T1000 (cell line): Measurements from ENCODE around the gene ACSL5.

Experiments used
- DNase-seq: peaks from one replicate; lab custom pipeline; 2025; ENCODE audit warnings: mixed read lengths; lab: John Stamatoyannopoulos, UW

The ACSL5 gene

GRCh38 chr10:112407696-112408095, 33.8 kb downstream of the ACSL5 start:
- DNase-seq: no peak

GRCh38 chr10:112409299-112409698, 35.4 kb downstream of the ACSL5 start:
- DNase-seq: no peak

- DNase-seq: no peak
These were observed 35.8 kb downstream of the ACSL5 start for GRCh38 chr10:112409755-112410154.

- no peak for DNase-seq
These were observed 38.8 kb downstream of the ACSL5 start for GRCh38 chr10:112412696-112413095.

GRCh38 chr10:112421731-112422130, 47.8 kb downstream of the ACSL5 start:
- DNase-seq: no peak

GRCh38 chr10:112424651-112425050, 50.7 kb downstream of the ACSL5 start:
- no peak for DNase-seq

GRCh38 chr10:112426111-112426510, 52.2 kb downstream of the ACSL5 start:
- no peak for DNase-seq

- DNase-seq: no peak
These were observed 55.2 kb downstream of the ACSL5 start for GRCh38 chr10:112429147-112429546.

- DNase-seq: no peak
These were observed 55.8 kb downstream of the ACSL5 start for GRCh38 chr10:112429654-112430230.

- no peak for DNase-seq
These were observed 59.2 kb downstream of the ACSL5 start for GRCh38 chr10:112433136-112433535.

GRCh38 chr10:112434988-112435619, 61.2 kb downstream of the ACSL5 start:
- no peak for DNase-seq

- no peak for DNase-seq
These were observed 64.4 kb downstream of the ACSL5 start for GRCh38 chr10:112438356-112438755.

GRCh38 chr10:112441520-112441919, 67.6 kb downstream of the ACSL5 start:
- no peak for DNase-seq

- DNase-seq: no peak
These were observed 68.1 kb downstream of the ACSL5 start for GRCh38 chr10:112442063-112442462.

GRCh38 chr10:112446055-112446854, 72.3 kb downstream of the ACSL5 start:
- DNase-seq: no peak

GRCh38 chr10:112446855-112447619, 73.1 kb downstream of the ACSL5 start, which contains the start of the genes VTI1A and ZDHHC6:
VTI1A (plus strand) TSS chr10:112447215; CDS start chr10:112447374, 159 bp downstream.
ZDHHC6 (minus strand) TSS chr10:112446914; CDS start chr10:112445436, 1,478 bp downstream.
- DNase-seq: peak; percentile 68

GRCh38 chr10:112447620-112447928, 73.7 kb downstream of the ACSL5 start:
- no peak for DNase-seq

- DNase-seq: no peak
These were observed 75.0 kb downstream of the ACSL5 start for GRCh38 chr10:112448888-112449287.

GRCh38 chr10:112454910-112455779, 81.2 kb downstream of the ACSL5 start:
- no peak for DNase-seq

- DNase-seq: no peak
These were observed 82.6 kb downstream of the ACSL5 start for GRCh38 chr10:112456533-112456932.

GRCh38 chr10:112460366-112460765, 86.5 kb downstream of the ACSL5 start:
- DNase-seq: no peak
